NT2/D1 (cell line): ENCODE results near the gene SPTAN1.
"Not testable (repeated sequence)": the region's sequence is repeated elsewhere in the genome, so short reads cannot be mapped to it uniquely, and the experiment has no call there.

Source experiments
- DNase-seq: peaks from one replicate; pipeline ENCODE4 v3.0.0-alpha.2; 2011; ENCODE audit warnings: low read depth, low spot score
- H3K27me3 ChIP-seq: 2 replicates; pipeline ENCODE4 v1.6.0; 2011; ENCODE audit warnings: mild to moderate bottlenecking; ENCODE audit not compliant: insufficient read length, insufficient read depth
- H3K36me3 ChIP-seq: 2 replicates; pipeline ENCODE4 v1.6.1; 2011; ENCODE audit warnings: mild to moderate bottlenecking, low read length, mixed read lengths; ENCODE audit not compliant: insufficient read depth, insufficient read length
- H3K4me1 ChIP-seq: 2 replicates; pipeline ENCODE4 v1.5.1; 2011; ENCODE audit not compliant: insufficient read depth, insufficient read length
- H3K4me3 ChIP-seq: 2 replicates; pipeline ENCODE4 v1.5.1; 2011; ENCODE audit warnings: low read depth; ENCODE audit not compliant: insufficient read length
- H3K9ac ChIP-seq: 2 replicates; pipeline ENCODE4 v1.6.0; 2011; ENCODE audit warnings: low read depth; ENCODE audit not compliant: insufficient read length
- H3K9me3 ChIP-seq: 2 replicates; pipeline ENCODE4 v1.5.1; 2011; ENCODE audit warnings: mild to moderate bottlenecking, low read length; ENCODE audit not compliant: insufficient read depth
- SUZ12 ChIP-seq: IDR thresholded peaks from 2 replicates; pipeline ENCODE4 v1.6.1; 2011; ENCODE audit not compliant: insufficient read length, insufficient read depth; ENCODE audit errors: extremely low read depth
- YY1 ChIP-seq: IDR thresholded peaks from 2 replicates; pipeline ENCODE4 v1.6.1; 2011; ENCODE audit not compliant: insufficient read length, insufficient read depth
- ZNF274 ChIP-seq: IDR thresholded peaks from 2 replicates; pipeline ENCODE4 v1.6.1; 2011; ENCODE audit warnings: mild to moderate bottlenecking, low read depth, low read length

The SPTAN1 gene

GRCh38 chr9:128657344-128657704 lies 104.9 kb downstream of the SPTAN1 start:
- Histone ChIP-seq H3K4me1 (no peaks in the 10 kb centered on the region), H3K36me3 (peaks cover 16% of the 10 kb centered on the region), H3K9me3 (no peaks in the 10 kb centered on the region), H3K4me3 (peak overlapping the region; percentile 90), H3K27me3 (no peaks in the 10 kb centered on the region), H3K9ac (peak overlapping the region; percentile 99)
- no peak for TF ChIP-seq SUZ12
- TF ChIP-seq YY1: no peak
- TF ChIP-seq ZNF274: no peak
- DNase-seq: no peak

- no peaks in the 10 kb centered on the region for H3K9me3 ChIP-seq
- DNase-seq: no peak
- no peak overlapping the region for H3K4me3 ChIP-seq
- no peaks in the 10 kb centered on the region for H3K27me3 ChIP-seq
- no peak for TF ChIP-seq SUZ12
- H3K36me3 ChIP-seq: peaks cover 16% of the 10 kb centered on the region
- H3K4me1 ChIP-seq: no peaks in the 10 kb centered on the region
- no peak overlapping the region for H3K9ac ChIP-seq
These were observed 105.4 kb downstream of the SPTAN1 start for GRCh38 chr9:128657796-128658195.

- H3K27me3 ChIP-seq, H3K4me1 ChIP-seq, DNase-seq, H3K36me3 ChIP-seq, H3K9ac ChIP-seq, H3K4me3 ChIP-seq, H3K9me3 ChIP-seq: not testable (repeated sequence)
These were observed 114.1 kb downstream of the SPTAN1 start for GRCh38 chr9:128666481-128666941.

- TF ChIP-seq SUZ12 (no peak), YY1 (no peak), ZNF274 (no peak)
- no peak for DNase-seq
- Histone ChIP-seq H3K27me3 (no peaks in the 10 kb centered on the region), H3K9me3 (no peaks in the 10 kb centered on the region), H3K4me1 (peaks cover 2% of the 10 kb centered on the region), H3K36me3 (no peaks in the 10 kb centered on the region), H3K4me3 (no peak overlapping the region), H3K9ac (no peak overlapping the region)
These were observed 117.4 kb downstream of the SPTAN1 start for GRCh38 chr9:128669786-128670185.

GRCh38 chr9:128675382-128675781 lies 123.0 kb downstream of the SPTAN1 start:
- H3K4me1 ChIP-seq: no peaks in the 10 kb centered on the region
- no peaks in the 10 kb centered on the region for H3K36me3 ChIP-seq
- H3K9me3 ChIP-seq: no peaks in the 10 kb centered on the region
- H3K4me3 ChIP-seq: no peak overlapping the region
- TF ChIP-seq ZNF274: no peak
- no peak for TF ChIP-seq YY1
- no peak for TF ChIP-seq SUZ12
- H3K27me3 ChIP-seq: no peaks in the 10 kb centered on the region
- no peak for DNase-seq
- H3K9ac ChIP-seq: no peak overlapping the region

- no peak for DNase-seq
- Histone ChIP-seq H3K27me3 (no peaks in the 10 kb centered on the region), H3K9ac (no peak overlapping the region), H3K36me3 (no peaks in the 10 kb centered on the region), H3K4me3 (no peak overlapping the region), H3K9me3 (no peaks in the 10 kb centered on the region), H3K4me1 (no peaks in the 10 kb centered on the region)
- TF ChIP-seq SUZ12 (no peak), ZNF274 (no peak), YY1 (no peak)
These were observed 125.4 kb downstream of the SPTAN1 start for GRCh38 chr9:128677794-128678193.
